ENCODE results near the gene TMEM217. TPM values are rescaled to one million over a fixed set of nuclear protein-coding genes. Genes with fewer than 3 reads are reported as not detected.
A peak's percentile ranks its signal among the peaks of the same experiment; 100 is the strongest.

TMEM217 gene
- total and polyA plus RNA-seq, 7 donors = 0.55 to 5.3 (median 0.80) TPM; not detected in 1

GRCh38 chr6:37265860-37266259 is 7.9 kb upstream of the TMEM217 start:
- TF ChIP-seq POLR2A (IDR thresholded peaks at IDR 0.05) (no peak), CTCF (IDR thresholded peaks at IDR 0.05) (no peak), POLR2AphosphoS5 (IDR thresholded peaks at IDR 0.05) (no peak), EP300 (IDR thresholded peaks at IDR 0.05) (no peak)
- peaks cover 0 to 15% (median 3%) of the 10 kb centered on the region in 4 donors for H3K4me1 ChIP-seq
- WGBS, 2 donors = 87 to 89% methylated on average over 3 of the region's 3 CpGs
- no peak overlapping the region for H3K4me3 ChIP-seq
- peaks cover 0 to 14% (median 4%) of the 10 kb centered on the region in 4 donors for H3K36me3 ChIP-seq
- H3K27ac ChIP-seq = no peak overlapping the region
- H3K27me3 ChIP-seq = no peaks in the 10 kb centered on the region
- intact Hi-C loops (cut with DNase I) = no loop called here
- DNase-seq = no peak
- no peaks in the 10 kb centered on the region for H3K9me3 ChIP-seq

- Histone ChIP-seq H3K27me3 (no peaks in the 10 kb centered on the region), H3K4me1 (peaks cover 0 to 15% (median 3%) of the 10 kb centered on the region in 4 donors), H3K9me3 (no peaks in the 10 kb centered on the region), H3K4me3 (no peak overlapping the region), H3K36me3 (peaks cover 0 to 6% (median 2%) of the 10 kb centered on the region in 4 donors), H3K27ac (peak overlapping the region in 1 of 4 donors; percentile 33)
- DNase-seq = no peak
- 80 to 85% methylated on average over 2 of the region's 2 CpGs for WGBS, 2 donors
- TF ChIP-seq POLR2A (IDR thresholded peaks at IDR 0.05) (no peak), POLR2AphosphoS5 (IDR thresholded peaks at IDR 0.05) (no peak), EP300 (IDR thresholded peaks at IDR 0.05) (no peak), CTCF (IDR thresholded peaks at IDR 0.05) (no peak)
- intact Hi-C loops (cut with DNase I) = no loop called here
Observed at GRCh38 chr6:37265001-37265400, 7.1 kb upstream of the TMEM217 start.

GRCh38 chr6:37262446-37263026 is 4.6 kb upstream of the TMEM217 start:
- DNase-seq = no peak
- no peak overlapping the region for H3K4me3 ChIP-seq
- H3K27ac ChIP-seq = no peak overlapping the region
- intact Hi-C loops (cut with DNase I) = no loop called here
- TF ChIP-seq POLR2A (IDR thresholded peaks at IDR 0.05) (no peak), EP300 (IDR thresholded peaks at IDR 0.05) (no peak), CTCF (IDR thresholded peaks at IDR 0.05) (no peak), POLR2AphosphoS5 (IDR thresholded peaks at IDR 0.05) (no peak)
- no peaks in the 10 kb centered on the region for H3K27me3 ChIP-seq
- no peaks in the 10 kb centered on the region for H3K36me3 ChIP-seq
- H3K4me1 ChIP-seq = peaks cover 0 to 32% (median 16%) of the 10 kb centered on the region in 4 donors
- no peaks in the 10 kb centered on the region for H3K9me3 ChIP-seq
- WGBS, 2 donors = 76 to 82% methylated on average over 8 of the region's 8 CpGs

GRCh38 chr6:37261198-37261597 is 3.3 kb upstream of the TMEM217 start:
- WGBS, 2 donors = 94% methylated on average over 5 of the region's 5 CpGs
- Histone ChIP-seq H3K4me3 (no peak overlapping the region), H3K27ac (no peak overlapping the region), H3K9me3 (no peaks in the 10 kb centered on the region), H3K27me3 (no peaks in the 10 kb centered on the region), H3K4me1 (peaks cover 0 to 38% (median 22%) of the 10 kb centered on the region in 4 donors), H3K36me3 (no peaks in the 10 kb centered on the region)
- TF ChIP-seq CTCF (IDR thresholded peaks at IDR 0.05) (no peak), POLR2AphosphoS5 (IDR thresholded peaks at IDR 0.05) (no peak), EP300 (IDR thresholded peaks at IDR 0.05) (no peak), POLR2A (IDR thresholded peaks at IDR 0.05) (no peak)
- DNase-seq = no peak
- intact Hi-C loops (cut with DNase I) = no loop called here

GRCh38 chr6:37260444-37260843 is 2.5 kb upstream of the TMEM217 start:
- 95 to 99% methylated on average over 1 of the region's 1 CpG for whole genome bisulfite sequencing, 2 donors
- Histone ChIP-seq H3K4me3 (no peak overlapping the region), H3K27me3 (no peaks in the 10 kb centered on the region), H3K4me1 (peaks cover 0 to 35% (median 22%) of the 10 kb centered on the region in 4 donors), H3K36me3 (no peaks in the 10 kb centered on the region), H3K9me3 (no peaks in the 10 kb centered on the region), H3K27ac (no peak overlapping the region)
- intact Hi-C loops (cut with DNase I) = no loop called here
- TF ChIP-seq POLR2A (IDR thresholded peaks at IDR 0.05) (no peak), EP300 (IDR thresholded peaks at IDR 0.05) (no peak), POLR2AphosphoS5 (IDR thresholded peaks at IDR 0.05) (no peak), CTCF (IDR thresholded peaks at IDR 0.05) (no peak)
- DNase-seq = no peak
